Bronchial epithelial cell (primary cell): Measurements from ENCODE around the gene ARL15. TPM values are rescaled to one million over a fixed set of nuclear protein-coding genes. Genes with fewer than 3 reads are reported as not detected.

Source experiments
- DNase-seq: peaks from one replicate; pipeline ENCODE4 v3.0.0-alpha.2; 2010; ENCODE audit warnings: low read depth
- FAIRE-seq: peaks from 2 replicates; lab custom pipeline; 2011; peaks lifted over from hg19 to GRCh38; lab: Jason Lieb, UNC
- H3K27me3 ChIP-seq: 2 replicates; pipeline ENCODE4 v1.5.1; 2011; ENCODE audit warnings: low read length; ENCODE audit not compliant: control insufficient read depth, insufficient read depth
- H3K36me3 ChIP-seq: 2 replicates; pipeline ENCODE4 v1.5.1; 2011; ENCODE audit warnings: low read length; ENCODE audit not compliant: control insufficient read depth, insufficient read depth
- H3K4me3 ChIP-seq: 2 replicates; pipeline ENCODE4 v1.5.1; 2011; ENCODE audit warnings: mild to moderate bottlenecking, low read depth, low read length, control low read depth
- CTCF ChIP-seq: IDR thresholded peaks from 2 replicates; pipeline ENCODE4 v1.5.1; 2011; ENCODE audit warnings: mild to moderate bottlenecking, moderate library complexity, low read length, control low read depth, inconsistent platforms; ENCODE audit not compliant: insufficient read depth, severe bottlenecking
- total RNA-seq: library from RNA; depleted of rRNA; stranded (reverse); fragments of >200 nt; gene quantifications from 2 replicates; pipeline ENCODE4 v1.2.1, GENCODE V29; 2014

Gene ARL15
- total RNA-seq, 1 donor from 2014 or later: 13.7 TPM

GRCh38 chr5:54178207-54178606 is 132.2 kb downstream of the ARL15 start:
- FAIRE-seq: no peak

GRCh38 chr5:54177058-54177457 is 133.3 kb downstream of the ARL15 start:
- Histone ChIP-seq H3K27me3 (no peaks in the 10 kb centered on the region), H3K36me3 (no peaks in the 10 kb centered on the region), H3K4me3 (no peak overlapping the region)
- no peak for TF ChIP-seq CTCF
- FAIRE-seq (no peak), DNase-seq (no peak)

More at GRCh38 chr5:54178207-54178606, 132.2 kb downstream of the ARL15 start:
- H3K4me3 ChIP-seq: no peak overlapping the region
- H3K27me3 ChIP-seq: no peaks in the 10 kb centered on the region
- no peak for DNase-seq
- H3K36me3 ChIP-seq: no peaks in the 10 kb centered on the region
- TF ChIP-seq CTCF: no peak

GRCh38 chr5:54176066-54176830 is 134.1 kb downstream of the ARL15 start:
- no peak for DNase-seq
- H3K36me3 ChIP-seq: no peaks in the 10 kb centered on the region
- FAIRE-seq: no peak

GRCh38 chr5:54173251-54173650 is 137.1 kb downstream of the ARL15 start:
- Histone ChIP-seq H3K4me3 (no peak overlapping the region), H3K36me3 (no peaks in the 10 kb centered on the region), H3K27me3 (no peaks in the 10 kb centered on the region)
- no peak for DNase-seq
- no peak for TF ChIP-seq CTCF
- FAIRE-seq: no peak

More at GRCh38 chr5:54176066-54176830, 134.1 kb downstream of the ARL15 start:
- no peak for TF ChIP-seq CTCF
- Histone ChIP-seq H3K27me3 (no peaks in the 10 kb centered on the region), H3K4me3 (no peak overlapping the region)

- no peak for TF ChIP-seq CTCF
- FAIRE-seq (no peak), DNase-seq (peak; percentile 71)
- Histone ChIP-seq H3K4me3 (no peak overlapping the region), H3K27me3 (no peaks in the 10 kb centered on the region), H3K36me3 (no peaks in the 10 kb centered on the region)
Measured at GRCh38 chr5:54171645-54172384, 138.6 kb downstream of the ARL15 start.
